Mesendoderm (in vitro differentiated cells): ENCODE measurements around the gene DALRD3.

Experiments used
- DNase-seq: peaks from one replicate; pipeline ENCODE4 v3.0.0; 2013
- H2AK5ac ChIP-seq: 2 replicates; pipeline ENCODE4 v1.6.1; 2013; ENCODE audit warnings: low read length, inconsistent platforms
- H2BK120ac ChIP-seq: 2 replicates; pipeline ENCODE4 v1.6.1; 2013; ENCODE audit warnings: low read depth, mild to moderate bottlenecking, low read length, moderate library complexity, mixed read lengths
- H2BK15ac ChIP-seq: replicated peaks from 2 replicates; pipeline ENCODE4 v1.6.1; 2013; ENCODE audit warnings: low read depth, mild to moderate bottlenecking, moderate library complexity
- H2BK5ac ChIP-seq: 2 replicates; pipeline ENCODE4 v1.6.1; 2013; ENCODE audit warnings: low read length, inconsistent platforms
- H3K18ac ChIP-seq: 2 replicates; pipeline ENCODE4 v1.6.1; 2013; ENCODE audit warnings: mild to moderate bottlenecking, low read length, mixed read lengths
- H3K23ac ChIP-seq: one replicate; pipeline ENCODE4 v1.6.1; 2013; ENCODE audit warnings: low read length
- H3K27ac ChIP-seq: 2 replicates; pipeline ENCODE4 v1.5.1; 2013; ENCODE audit warnings: low read depth, mild to moderate bottlenecking, inconsistent platforms, low read length, moderate library complexity
- H3K27me3 ChIP-seq: 2 replicates; pipeline ENCODE4 v1.6.1; 2013; ENCODE audit warnings: low read length, control low read depth, mild to moderate bottlenecking, inconsistent platforms; ENCODE audit not compliant: insufficient read depth, poor library complexity
- H3K36me3 ChIP-seq: 2 replicates; pipeline ENCODE4 v1.6.1; 2013; ENCODE audit warnings: low read length, inconsistent platforms; ENCODE audit not compliant: control insufficient read depth, insufficient read depth
- H3K4ac ChIP-seq: one replicate; pipeline ENCODE4 v1.6.1; 2013; ENCODE audit warnings: low read depth, mild to moderate bottlenecking, low read length, moderate library complexity
- H3K4me1 ChIP-seq: 2 replicates; pipeline ENCODE4 v1.6.1; 2013; ENCODE audit warnings: low read depth, low read length, inconsistent platforms; ENCODE audit not compliant: control insufficient read depth
- H3K4me2 ChIP-seq: 2 replicates; pipeline ENCODE4 v1.6.1; 2013; ENCODE audit warnings: low read length
- H3K4me3 ChIP-seq: 2 replicates; pipeline ENCODE4 v1.5.1; 2013; ENCODE audit warnings: mild to moderate bottlenecking, low read length
- H3K56ac ChIP-seq: one replicate; pipeline ENCODE4 v1.6.1; 2013; ENCODE audit warnings: low read length
- H3K79me1 ChIP-seq: 2 replicates; pipeline ENCODE4 v1.6.1; 2013; ENCODE audit warnings: low read length, inconsistent platforms
- H3K79me2 ChIP-seq: 2 replicates; pipeline ENCODE4 v1.6.1; 2013; ENCODE audit warnings: mild to moderate bottlenecking, low read length; ENCODE audit not compliant: control insufficient read depth, insufficient read depth
- H3K9ac ChIP-seq: 2 replicates; pipeline ENCODE4 v1.6.1; 2013; ENCODE audit warnings: low read length, inconsistent platforms
- H4K5ac ChIP-seq: one replicate; pipeline ENCODE4 v1.6.1; 2013; ENCODE audit warnings: low read length
- H4K8ac ChIP-seq: one replicate; pipeline ENCODE4 v1.6.1; 2013; ENCODE audit warnings: low read depth, mild to moderate bottlenecking, control low read depth, low read length, moderate library complexity
- WGBS: extraction: QIAGEN DNeasy Blood & Tissue Kit; methylation state at CpG from one replicate; pipeline ENCODE4 v1.1.7; 2013; ENCODE audit warnings: low lambda C conversion rate, missing lambda C conversion rate; ENCODE audit not compliant: insufficient coverage; ENCODE audit errors: extremely low coverage; 5-methylcytosine and 5-hydroxymethylcytosine counted together

DALRD3 gene

DNA sequence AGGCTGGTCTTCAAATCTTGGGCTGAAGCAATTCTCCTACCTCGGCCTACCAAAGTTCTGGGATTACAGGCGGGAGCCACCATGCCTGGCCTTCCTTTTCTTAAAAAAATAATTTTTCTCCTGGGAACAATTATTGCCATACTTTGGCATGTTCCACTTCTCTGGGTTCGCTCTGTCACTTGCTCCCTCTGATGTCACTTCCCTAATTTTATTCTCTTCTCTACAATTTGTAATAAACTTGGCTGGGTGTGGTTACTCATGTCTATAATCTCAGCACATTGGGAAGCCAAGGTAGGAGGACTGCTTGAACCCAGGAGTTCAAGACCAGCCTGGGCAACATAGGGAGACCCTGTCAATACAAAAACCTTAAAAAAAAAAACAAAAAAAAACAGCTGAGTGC, 16.9 kb upstream of the DALRD3 start:
- H3K27me3 ChIP-seq, result no peaks in the 10 kb centered on the region
- peaks cover 3% of the 10 kb centered on the region for H3K79me1 ChIP-seq
- peaks cover 17% of the 10 kb centered on the region for H3K36me3 ChIP-seq
- no peak overlapping the region for H4K8ac ChIP-seq
- H2AK5ac ChIP-seq, result no peak overlapping the region
- H3K4ac ChIP-seq, result no peak overlapping the region
- no peak for DNase-seq
- H3K18ac ChIP-seq, result no peak overlapping the region
- H3K27ac ChIP-seq, result no peak overlapping the region
- H3K4me3 ChIP-seq, result no peak overlapping the region
- H2BK120ac ChIP-seq, result no peak overlapping the region
- no peak overlapping the region for H2BK5ac ChIP-seq
- no peaks in the 10 kb centered on the region for H3K4me1 ChIP-seq
- no peak overlapping the region for H3K4me2 ChIP-seq
- H3K79me2 ChIP-seq, result no peaks in the 10 kb centered on the region
- no peak overlapping the region for H3K23ac ChIP-seq
- no peak overlapping the region for H3K56ac ChIP-seq
- no peak overlapping the region for H4K5ac ChIP-seq
- no peak overlapping the region for H3K9ac ChIP-seq
- WGBS, result no CpG with 5 or more reads among the region's 3 CpGs
- H2BK15ac ChIP-seq, result no peak overlapping the region

DNA sequence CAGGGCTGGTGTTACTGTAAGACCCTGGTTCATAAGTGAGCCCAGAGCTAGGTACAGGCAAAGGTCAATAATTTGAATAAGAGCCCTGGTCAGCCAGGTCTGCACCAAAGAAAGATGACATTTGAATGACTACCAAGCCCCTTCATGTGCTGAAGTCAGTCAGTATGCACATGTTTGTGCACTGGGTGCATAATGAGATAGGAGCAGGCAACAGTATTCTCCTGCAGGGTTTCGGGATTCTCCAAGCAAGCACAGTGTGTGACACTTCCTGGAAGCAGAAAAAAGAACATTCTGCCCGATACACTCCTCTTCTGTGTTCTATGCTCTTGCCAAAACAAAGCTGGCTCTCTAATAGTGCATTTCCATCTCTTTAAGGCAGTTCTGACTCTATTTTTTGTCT, 16.3 kb upstream of the DALRD3 start:
- Histone ChIP-seq H3K27me3 (no peaks in the 10 kb centered on the region), H3K23ac (no peak overlapping the region), H3K18ac (no peak overlapping the region), H4K8ac (no peak overlapping the region), H3K27ac (no peak overlapping the region), H3K4ac (no peak overlapping the region), H2BK120ac (no peak overlapping the region), H3K9ac (no peak overlapping the region), H3K79me2 (no peaks in the 10 kb centered on the region), H4K5ac (no peak overlapping the region), H3K36me3 (peaks cover 17% of the 10 kb centered on the region), H3K56ac (no peak overlapping the region), H2AK5ac (no peak overlapping the region), H3K79me1 (peaks cover 3% of the 10 kb centered on the region), H3K4me3 (no peak overlapping the region), H3K4me1 (no peaks in the 10 kb centered on the region), H2BK5ac (no peak overlapping the region), H3K4me2 (no peak overlapping the region), H2BK15ac (no peak overlapping the region)
- DNase-seq, result no peak
- no CpG with 5 or more reads among the region's 2 CpGs for WGBS

DNA sequence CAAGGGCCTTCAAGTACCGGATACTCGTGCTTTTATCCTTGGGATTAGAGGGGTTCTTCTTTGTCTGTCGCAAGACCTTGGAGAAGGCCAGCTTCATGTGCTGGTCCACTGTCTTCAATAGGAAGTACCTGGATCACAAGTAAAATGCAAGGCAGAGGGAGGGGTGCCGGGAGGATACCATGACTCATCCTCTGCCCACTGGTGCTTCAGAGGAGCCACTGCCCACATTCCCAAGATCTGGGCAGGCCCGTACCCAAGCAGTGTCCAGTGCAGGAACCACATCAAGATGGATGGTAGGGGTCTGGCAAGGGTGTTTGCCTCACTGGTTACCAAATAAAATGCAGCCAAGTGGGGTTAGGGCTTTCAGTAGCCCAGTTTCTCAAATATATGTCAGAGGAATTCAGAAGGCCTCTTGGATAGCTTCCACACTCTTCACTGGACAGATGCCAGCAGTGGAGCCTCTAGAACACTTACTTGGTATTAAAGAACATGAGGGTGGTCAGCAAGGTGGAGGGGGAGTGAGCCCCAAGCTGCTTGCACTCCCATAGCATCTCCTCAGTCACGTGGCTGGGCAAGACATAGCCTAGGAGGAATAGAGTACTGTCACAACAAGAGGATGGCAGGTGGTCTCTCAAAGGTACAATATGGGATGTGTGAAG, 14.4 kb upstream of the DALRD3 start:
- no peak for DNase-seq

DNA sequence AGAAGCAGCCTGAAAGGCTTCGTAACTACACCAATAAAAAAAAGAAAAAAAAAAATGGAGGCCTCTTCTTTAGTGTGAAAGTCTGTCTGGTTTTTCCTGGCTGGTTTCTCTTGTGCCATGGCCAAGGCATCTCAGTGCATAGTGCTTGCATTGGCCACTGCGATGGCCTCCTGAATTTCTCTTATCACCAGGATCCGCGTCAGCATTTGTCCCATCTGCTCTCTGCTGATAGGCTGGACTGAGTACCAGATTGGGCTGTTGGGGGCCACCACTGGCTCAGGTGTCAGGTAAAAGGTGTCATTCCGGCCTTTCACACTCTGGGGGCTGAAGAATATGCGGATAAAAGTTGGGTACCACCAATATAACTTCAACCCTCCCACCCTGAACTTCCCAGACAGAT, 11.9 kb upstream of the DALRD3 start:
- peaks cover 27% of the 10 kb centered on the region for H3K36me3 ChIP-seq
- no peak for DNase-seq
- H3K4me2 ChIP-seq, result no peak overlapping the region

More for the DNA sequence above, 14.4 kb upstream of the DALRD3 start:
- Histone ChIP-seq H3K9ac (no peak overlapping the region), H3K36me3 (peaks cover 17% of the 10 kb centered on the region), H4K5ac (no peak overlapping the region), H2BK5ac (no peak overlapping the region), H3K18ac (no peak overlapping the region), H2BK15ac (no peak overlapping the region), H3K79me1 (peaks cover 12% of the 10 kb centered on the region), H4K8ac (no peak overlapping the region), H3K4me3 (no peak overlapping the region), H3K4me2 (no peak overlapping the region), H3K27ac (no peak overlapping the region), H3K56ac (no peak overlapping the region), H3K4me1 (peaks cover 6% of the 10 kb centered on the region), H3K23ac (no peak overlapping the region), H2BK120ac (no peak overlapping the region), H3K4ac (no peak overlapping the region), H2AK5ac (no peak overlapping the region), H3K27me3 (no peaks in the 10 kb centered on the region), H3K79me2 (peaks cover 6% of the 10 kb centered on the region)
- no CpG with 5 or more reads among the region's 6 CpGs for WGBS

DNA sequence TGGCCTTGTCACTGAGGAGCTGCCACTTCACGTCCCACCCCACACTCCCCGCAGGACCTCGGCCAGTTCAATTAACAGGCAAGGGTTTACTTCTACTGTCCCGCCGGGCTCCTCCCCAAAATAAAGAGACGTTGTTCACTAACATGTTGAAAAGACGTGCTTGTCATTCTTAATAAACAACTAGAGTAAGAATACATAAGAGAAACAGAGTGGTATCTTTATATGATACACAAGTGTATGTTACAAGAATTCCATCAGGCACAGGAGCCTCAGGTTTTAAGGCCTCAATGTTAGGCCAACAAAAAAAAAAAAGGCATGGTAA, 11.1 kb upstream of the DALRD3 start:
- Histone ChIP-seq H3K27ac (no peak overlapping the region), H3K36me3 (peaks cover 28% of the 10 kb centered on the region), H3K27me3 (no peaks in the 10 kb centered on the region), H2AK5ac (no peak overlapping the region), H2BK5ac (no peak overlapping the region), H3K79me2 (peaks cover 10% of the 10 kb centered on the region), H3K79me1 (peaks cover 14% of the 10 kb centered on the region), H3K23ac (no peak overlapping the region), H3K4me2 (no peak overlapping the region), H3K18ac (no peak overlapping the region), H2BK120ac (no peak overlapping the region), H3K4me3 (no peak overlapping the region), H2BK15ac (no peak overlapping the region), H3K4me1 (peaks cover 10% of the 10 kb centered on the region), H4K8ac (no peak overlapping the region), H3K9ac (peak overlapping the region; percentile 31), H4K5ac (no peak overlapping the region), H3K4ac (no peak overlapping the region), H3K56ac (peak overlapping the region; percentile 56)
- DNase-seq, result no peak
- WGBS, result no CpG with 5 or more reads among the region's 7 CpGs

More for the DNA sequence above, 11.9 kb upstream of the DALRD3 start:
- no peak overlapping the region for H2AK5ac ChIP-seq
- no peak overlapping the region for H3K18ac ChIP-seq
- no peak overlapping the region for H3K4ac ChIP-seq
- no peak overlapping the region for H3K23ac ChIP-seq
- no peak overlapping the region for H4K5ac ChIP-seq
- H3K4me1 ChIP-seq, result peaks cover 10% of the 10 kb centered on the region
- no peak overlapping the region for H2BK5ac ChIP-seq
- no peak overlapping the region for H3K56ac ChIP-seq
- peaks cover 16% of the 10 kb centered on the region for H3K79me1 ChIP-seq
- H3K27me3 ChIP-seq, result no peaks in the 10 kb centered on the region
- no peak overlapping the region for H2BK120ac ChIP-seq
- H2BK15ac ChIP-seq, result no peak overlapping the region
- no peak overlapping the region for H4K8ac ChIP-seq
- H3K79me2 ChIP-seq, result peaks cover 10% of the 10 kb centered on the region
- no CpG with 5 or more reads among the region's 6 CpGs for WGBS
- H3K9ac ChIP-seq, result no peak overlapping the region
- no peak overlapping the region for H3K27ac ChIP-seq
- no peak overlapping the region for H3K4me3 ChIP-seq
